GM12878 (cell line): ENCODE measurements around the gene UNC13B. TPM values are rescaled to one million over a fixed set of nuclear protein-coding genes. Genes with fewer than 3 reads are reported as not detected.

Source experiments
- BACH1 ChIP-seq: fragments of 450-650 bp; IDR thresholded peaks from 2 replicates; pipeline ENCODE4 v1.6.1; 2017; ENCODE audit warnings: mild to moderate bottlenecking, borderline replicate concordance
- BHLHE40 ChIP-seq, 2 experiments: fragments of 450-650 bp in 1 of 2; IDR thresholded peaks; 2 replicates each; pipeline ENCODE4 v1.6.1; 2011 to 2017; ENCODE audit warnings: low read depth in 2 of 2, borderline replicate concordance in 1 of 2, improper control_type of control experiment in 1 of 2, low read length in 1 of 2, mild to moderate bottlenecking in 1 of 2
- CEBPB ChIP-seq, 2 experiments: fragments of 150-350 bp in 1 of 2; IDR thresholded peaks; 2 replicates each; pipeline ENCODE4 v1.6.1; 2012 to 2014; ENCODE audit warnings: low read depth in 2 of 2, low read length in 2 of 2, borderline replicate concordance in 1 of 2, inconsistent platforms in 1 of 2
- KAT2A ChIP-seq: conservative IDR thresholded peaks from 2 replicates; pipeline ENCODE4 v1.6.1; 2011; ENCODE audit warnings: low read depth, low read length; ENCODE audit not compliant: control insufficient read depth
- RAD51 ChIP-seq: fragments of 450-650 bp; IDR thresholded peaks from 2 replicates; pipeline ENCODE4 v1.6.1; 2016; ENCODE audit warnings: moderate library complexity, mild to moderate bottlenecking, inconsistent platforms
- RB1 ChIP-seq: fragments of 450-650 bp; formaldehyde crosslinking; IDR thresholded peaks from 2 replicates; pipeline ENCODE4 v1.6.1; 2017; ENCODE audit warnings: mild to moderate bottlenecking, borderline replicate concordance
- TAF1 ChIP-seq: IDR thresholded peaks from 2 replicates; pipeline ENCODE4 v1.6.1; 2011; ENCODE audit warnings: mild to moderate bottlenecking, low read depth, low read length, borderline replicate concordance
- polyA plus RNA-seq, 11 experiments: library from polyadenylated mRNA; depleted of rRNA in 4 of 11; unstranded in 6 of 11; stranded (reverse) in 5 of 11; fragments of >200 nt; fragmentation: Nextera tagmentation in 4 of 11; fragmentation: Illumina TruSeq in 1 of 11; extraction: Ambion mirVana in 4 of 11; extraction: Trizol in 1 of 11; gene quantifications; 1 replicate in 1 of 11; 2 replicates in 10 of 11; pipeline versions ENCODE4 v1.2.1 to v1.2.3, GENCODE V29; 2011 to 2016; ENCODE audit warnings: inconsistent platforms in 2 of 11, missing spikeins in 2 of 11, low read depth in 1 of 11
- total RNA-seq, 4 experiments: library from RNA; depleted of rRNA in 3 of 4; stranded (reverse); fragments of >200 nt in 3 of 4; fragmentation: Illumina TruSeq in 1 of 4; extraction: Trizol in 1 of 4; gene quantifications; 2 replicates each; pipeline versions ENCODE4 v1.2.1 to v1.2.3, GENCODE V29; 2013 to 2021
- TF ChIP-seq, protein P1 (sequence below): IDR thresholded peaks from 2 replicates; pipeline ENCODE4 v1.6.1; 2011; ENCODE audit warnings: mild to moderate bottlenecking, low read depth, low read length, moderate library complexity; ENCODE audit not compliant: insufficient replicate concordance
- TF ChIP-seq, protein P2 (sequence below): fragments of 450-650 bp; formaldehyde crosslinking; IDR thresholded peaks from 2 replicates; pipeline ENCODE4 v1.4.0; 2022; ENCODE audit warnings: mild to moderate bottlenecking, moderate library complexity

Gene UNC13B
- total and polyA plus RNA-seq, 10 of the 15 experiments (the other 5 are each of a cell fraction or from before 2014, with no cell fraction given) = under 0.01 to 0.42 (median 0.06) TPM; not detected in 4

- TF ChIP-seq KAT2A (no peak), RB1 (no peak), TAF1 (no peak), BACH1 (no peak), CEBPB (IDR thresholded peaks at IDR 0.05; ENCODE audit: borderline replicate concordance in 1 of 2, low read depth in 2 of 2, low read length in 2 of 2) (no peak), BHLHE40 (IDR thresholded peaks at IDR 0.05; ENCODE audit: borderline replicate concordance in 1 of 2, low read depth in 2 of 2, low read length in 1 of 2) (no peak), RAD51 (no peak)
- TF ChIP-seq, protein P1, sequence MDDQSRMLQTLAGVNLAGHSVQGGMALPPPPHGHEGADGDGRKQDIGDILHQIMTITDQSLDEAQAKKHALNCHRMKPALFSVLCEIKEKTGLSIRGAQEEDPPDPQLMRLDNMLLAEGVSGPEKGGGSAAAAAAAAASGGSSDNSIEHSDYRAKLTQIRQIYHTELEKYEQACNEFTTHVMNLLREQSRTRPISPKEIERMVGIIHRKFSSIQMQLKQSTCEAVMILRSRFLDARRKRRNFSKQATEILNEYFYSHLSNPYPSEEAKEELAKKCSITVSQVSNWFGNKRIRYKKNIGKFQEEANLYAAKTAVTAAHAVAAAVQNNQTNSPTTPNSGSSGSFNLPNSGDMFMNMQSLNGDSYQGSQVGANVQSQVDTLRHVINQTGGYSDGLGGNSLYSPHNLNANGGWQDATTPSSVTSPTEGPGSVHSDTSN = no peak
- TF ChIP-seq, protein P2, sequence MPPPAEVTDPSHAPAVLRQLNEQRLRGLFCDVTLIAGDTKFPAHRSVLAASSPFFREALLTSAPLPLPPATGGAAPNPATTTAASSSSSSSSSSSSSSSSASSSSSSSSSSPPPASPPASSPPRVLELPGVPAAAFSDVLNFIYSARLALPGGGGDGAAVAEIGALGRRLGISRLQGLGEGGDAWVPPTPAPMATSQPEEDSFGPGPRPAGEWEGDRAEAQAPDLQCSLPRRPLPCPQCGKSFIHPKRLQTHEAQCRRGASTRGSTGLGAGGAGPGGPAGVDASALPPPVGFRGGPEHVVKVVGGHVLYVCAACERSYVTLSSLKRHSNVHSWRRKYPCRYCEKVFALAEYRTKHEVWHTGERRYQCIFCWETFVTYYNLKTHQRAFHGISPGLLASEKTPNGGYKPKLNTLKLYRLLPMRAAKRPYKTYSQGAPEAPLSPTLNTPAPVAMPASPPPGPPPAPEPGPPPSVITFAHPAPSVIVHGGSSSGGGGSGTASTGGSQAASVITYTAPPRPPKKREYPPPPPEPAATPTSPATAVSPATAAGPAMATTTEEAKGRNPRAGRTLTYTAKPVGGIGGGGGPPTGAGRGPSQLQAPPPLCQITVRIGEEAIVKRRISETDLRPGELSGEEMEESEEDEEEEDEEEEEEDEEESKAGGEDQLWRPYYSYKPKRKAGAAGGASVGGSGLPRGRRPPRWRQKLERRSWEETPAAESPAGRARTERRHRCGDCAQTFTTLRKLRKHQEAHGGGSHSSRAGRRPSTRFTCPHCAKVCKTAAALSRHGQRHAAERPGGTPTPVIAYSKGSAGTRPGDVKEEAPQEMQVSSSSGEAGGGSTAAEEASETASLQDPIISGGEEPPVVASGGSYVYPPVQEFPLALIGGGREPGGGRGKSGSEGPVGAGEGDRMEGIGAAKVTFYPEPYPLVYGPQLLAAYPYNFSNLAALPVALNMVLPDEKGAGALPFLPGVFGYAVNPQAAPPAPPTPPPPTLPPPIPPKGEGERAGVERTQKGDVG (CRISPR knock-in tag) = no peak
Observed at GRCh38 chr9:35357116-35357515, 195.3 kb downstream of the UNC13B start (continued).
